Prostate gland (tissue), 2 donors: ENCODE measurements around the gene INPP4B. TPM values are rescaled to one million over a fixed set of nuclear protein-coding genes. Genes with fewer than 3 reads are reported as not detected.

ENCODE experiments used
- DNase-seq: peaks from one replicate; pipeline ENCODE4 v3.0.0-alpha.2; 2019; ENCODE audit warnings: low spot score
- H3K27ac ChIP-seq, 2 donors: fragments of 200-600 bp; sonication (generic); 2 replicates each; pipeline ENCODE4 v1.5.1; 2017 to 2019
- H3K27me3 ChIP-seq: fragments of 200-600 bp; sonication (generic); replicated peaks from 2 replicates; pipeline ENCODE4 v1.5.1; 2019; ENCODE audit not compliant: insufficient read depth
- H3K36me3 ChIP-seq, 2 donors: fragments of 200-600 bp; sonication (generic); 1 replicate in 1 of 2; 2 replicates in 1 of 2; pipeline versions ENCODE4 v1.5.1 to v1.8.1; 2017 to 2019
- H3K4me1 ChIP-seq: fragments of 200-600 bp; sonication (generic); replicated peaks from 2 replicates; pipeline ENCODE4 v1.5.1; 2019
- H3K4me3 ChIP-seq, 2 donors: fragments of 200-600 bp; sonication (generic); 2 replicates each; pipeline ENCODE4 v1.5.1; 2017 to 2019
- H3K9me3 ChIP-seq: fragments of 200-600 bp; sonication (generic); 2 replicates; pipeline ENCODE4 v1.5.1; 2017
- POLR2A ChIP-seq: fragments of 450-650 bp; IDR thresholded peaks from one replicate; pipeline ENCODE4 v1.6.1; 2016; ENCODE audit warnings: antibody characterized with exemption, mild to moderate bottlenecking
- POLR2AphosphoS5 ChIP-seq: sonication (generic); formaldehyde crosslinking; IDR thresholded peaks from one replicate; pipeline ENCODE4 v1.6.1; 2017; ENCODE audit warnings: antibody characterized with exemption
- WGBS: methylation state at CpG from one replicate; pipeline ENCODE4 v1.1.5; 2018; 5-methylcytosine and 5-hydroxymethylcytosine counted together
- intact Hi-C: fragments of 100-400 bp; cut with DNase I; formaldehyde crosslinking; loops from one replicate; pipeline ENCODE4 v1.14.2; 2022
- total RNA-seq, 2 donors: library from RNA; depleted of rRNA; stranded (reverse); fragments of >200 nt; gene quantifications; one replicate each; pipeline ENCODE4 v1.1.0, GENCODE V29; 2016
- TF ChIP-seq, protein P1 (sequence below), 4 experiments: fragments of 200-600 bp in 2 of 4; fragments of 450-650 bp in 2 of 4; sonication (generic) in 2 of 4; IDR thresholded peaks; 1 replicate in 3 of 4; 2 replicates in 1 of 4; pipeline ENCODE4 v1.5.1; 2016 to 2019; ENCODE audit warnings: antibody characterized with exemption in 4 of 4, mild to moderate bottlenecking in 2 of 4, moderate library complexity in 2 of 4

The INPP4B gene
- total RNA-seq, 2 donors from 2014 or later = 22.3 to 49.7 TPM

DNA sequence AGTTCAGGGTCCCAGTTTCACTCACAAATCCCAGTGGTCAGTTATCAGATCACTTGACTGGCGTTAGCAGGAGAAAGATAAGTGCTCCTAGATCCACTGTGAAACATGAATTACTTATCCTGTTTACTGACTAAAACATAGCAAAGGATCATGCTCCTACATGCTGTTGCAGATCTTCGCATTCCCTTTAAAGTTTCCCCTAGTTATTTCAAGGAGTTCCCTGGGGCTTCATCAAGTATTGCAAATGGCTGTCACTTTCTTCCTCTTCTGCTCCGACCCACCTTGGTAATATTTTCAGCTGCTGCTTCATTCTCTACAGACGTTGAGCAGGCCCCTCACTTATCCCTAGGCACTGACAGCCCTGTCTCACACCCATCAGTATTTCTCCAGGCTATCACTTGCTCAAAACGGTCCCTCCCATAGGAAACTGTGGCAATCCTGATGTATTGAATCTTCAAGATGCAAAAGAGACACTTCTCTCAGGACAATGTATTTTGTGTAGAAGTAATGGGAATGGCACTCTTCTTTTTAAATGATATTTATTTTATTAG, 466.0 kb downstream of the INPP4B start:
- no peaks in the 10 kb centered on the region for H3K27me3 ChIP-seq
- intact Hi-C loops = no loop called here
- H3K4me1 ChIP-seq = no peaks in the 10 kb centered on the region
- no peak for DNase-seq
- no peaks in the 10 kb centered on the region for H3K36me3 ChIP-seq
- H3K9me3 ChIP-seq = no peaks in the 10 kb centered on the region
- TF ChIP-seq POLR2A (no peak), POLR2AphosphoS5 (no peak)
- TF ChIP-seq, protein P1, sequence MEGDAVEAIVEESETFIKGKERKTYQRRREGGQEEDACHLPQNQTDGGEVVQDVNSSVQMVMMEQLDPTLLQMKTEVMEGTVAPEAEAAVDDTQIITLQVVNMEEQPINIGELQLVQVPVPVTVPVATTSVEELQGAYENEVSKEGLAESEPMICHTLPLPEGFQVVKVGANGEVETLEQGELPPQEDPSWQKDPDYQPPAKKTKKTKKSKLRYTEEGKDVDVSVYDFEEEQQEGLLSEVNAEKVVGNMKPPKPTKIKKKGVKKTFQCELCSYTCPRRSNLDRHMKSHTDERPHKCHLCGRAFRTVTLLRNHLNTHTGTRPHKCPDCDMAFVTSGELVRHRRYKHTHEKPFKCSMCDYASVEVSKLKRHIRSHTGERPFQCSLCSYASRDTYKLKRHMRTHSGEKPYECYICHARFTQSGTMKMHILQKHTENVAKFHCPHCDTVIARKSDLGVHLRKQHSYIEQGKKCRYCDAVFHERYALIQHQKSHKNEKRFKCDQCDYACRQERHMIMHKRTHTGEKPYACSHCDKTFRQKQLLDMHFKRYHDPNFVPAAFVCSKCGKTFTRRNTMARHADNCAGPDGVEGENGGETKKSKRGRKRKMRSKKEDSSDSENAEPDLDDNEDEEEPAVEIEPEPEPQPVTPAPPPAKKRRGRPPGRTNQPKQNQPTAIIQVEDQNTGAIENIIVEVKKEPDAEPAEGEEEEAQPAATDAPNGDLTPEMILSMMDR (IDR thresholded peaks at IDR 0.05) = no peak
- H3K27ac ChIP-seq = peak overlapping the region in 1 of 2 donors; percentile 7
- 39% methylated on average over 5 of the region's 5 CpGs for WGBS
- no peak overlapping the region for H3K4me3 ChIP-seq

DNA sequence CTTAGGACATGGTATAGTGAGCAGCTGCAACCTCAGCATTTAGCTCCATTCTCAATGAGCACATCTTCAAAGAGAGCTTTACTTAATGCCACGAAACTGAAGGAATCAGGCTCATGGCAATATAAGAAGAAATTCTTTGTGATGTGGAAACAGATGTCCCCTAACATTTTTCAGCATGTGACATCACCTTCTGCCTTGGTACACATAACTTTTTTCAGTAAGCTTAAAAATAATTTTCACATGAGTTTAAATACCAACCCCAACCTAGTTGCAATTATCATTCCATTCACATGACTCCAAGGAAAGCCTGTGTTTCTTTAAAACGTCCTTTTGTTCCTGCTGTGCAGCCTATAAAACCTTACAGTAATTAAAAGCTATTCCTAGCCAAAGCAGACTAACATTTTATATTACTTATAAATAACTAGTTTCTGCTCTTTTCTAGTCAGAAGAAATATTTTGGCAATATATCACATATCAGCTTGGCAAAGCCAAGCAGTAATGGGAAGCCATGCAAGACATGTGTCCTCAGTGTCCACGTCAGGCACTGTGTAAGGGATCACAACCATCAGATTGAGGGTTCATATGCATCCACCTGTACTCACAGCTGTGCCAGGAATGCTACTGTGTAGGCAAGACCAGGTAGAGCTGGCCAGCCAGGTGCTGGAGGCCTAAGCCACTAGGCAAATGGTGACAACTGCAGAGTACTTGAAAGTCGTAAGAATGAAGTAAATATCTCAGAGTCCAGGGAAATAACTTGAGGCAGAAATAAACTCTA, 466.6 kb downstream of the INPP4B start:
- no peak overlapping the region for H3K4me3 ChIP-seq
- 37% methylated on average over 4 of the region's 4 CpGs for WGBS
- peak overlapping the region in 1 of 2 donors; percentile 7 for H3K27ac ChIP-seq
- no peaks in the 10 kb centered on the region for H3K27me3 ChIP-seq
- DNase-seq = peak; percentile 6
- no peaks in the 10 kb centered on the region for H3K9me3 ChIP-seq
- intact Hi-C loops = no loop called here
- no peaks in the 10 kb centered on the region for H3K36me3 ChIP-seq
- no peaks in the 10 kb centered on the region for H3K4me1 ChIP-seq
- TF ChIP-seq, protein P1 (IDR thresholded peaks at IDR 0.05) = no peak
- TF ChIP-seq POLR2AphosphoS5 (no peak), POLR2A (no peak)

DNA sequence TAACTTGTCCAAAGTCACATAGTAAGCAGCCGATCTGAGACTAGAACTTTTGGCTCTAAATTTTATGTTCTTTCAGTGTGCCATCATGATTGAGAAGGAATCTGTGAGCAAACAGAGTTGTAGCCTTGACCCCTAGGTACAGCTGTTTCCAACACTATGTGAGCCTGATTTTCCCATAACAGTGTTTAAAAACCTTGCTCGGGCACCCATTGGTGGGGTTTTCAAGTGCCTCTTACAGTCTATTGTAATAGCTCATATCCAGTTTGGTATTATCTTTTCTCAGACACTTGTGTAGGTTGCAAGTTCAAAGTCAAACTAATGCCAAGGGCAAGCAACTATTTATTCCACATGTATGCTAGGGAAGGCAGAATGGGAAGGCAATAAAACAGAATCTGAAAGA, 467.9 kb downstream of the INPP4B start:
- Histone ChIP-seq H3K36me3 (no peaks in the 10 kb centered on the region), H3K4me3 (no peak overlapping the region), H3K9me3 (no peaks in the 10 kb centered on the region), H3K27me3 (no peaks in the 10 kb centered on the region), H3K27ac (no peak overlapping the region), H3K4me1 (no peaks in the 10 kb centered on the region)
- TF ChIP-seq, protein P1 (IDR thresholded peaks at IDR 0.05) = no peak
- no peak for TF ChIP-seq POLR2AphosphoS5
- no peak for TF ChIP-seq POLR2A
- DNase-seq = no peak
- 92% methylated on average over 2 of the region's 2 CpGs for WGBS
- intact Hi-C loops = no loop called here

DNA sequence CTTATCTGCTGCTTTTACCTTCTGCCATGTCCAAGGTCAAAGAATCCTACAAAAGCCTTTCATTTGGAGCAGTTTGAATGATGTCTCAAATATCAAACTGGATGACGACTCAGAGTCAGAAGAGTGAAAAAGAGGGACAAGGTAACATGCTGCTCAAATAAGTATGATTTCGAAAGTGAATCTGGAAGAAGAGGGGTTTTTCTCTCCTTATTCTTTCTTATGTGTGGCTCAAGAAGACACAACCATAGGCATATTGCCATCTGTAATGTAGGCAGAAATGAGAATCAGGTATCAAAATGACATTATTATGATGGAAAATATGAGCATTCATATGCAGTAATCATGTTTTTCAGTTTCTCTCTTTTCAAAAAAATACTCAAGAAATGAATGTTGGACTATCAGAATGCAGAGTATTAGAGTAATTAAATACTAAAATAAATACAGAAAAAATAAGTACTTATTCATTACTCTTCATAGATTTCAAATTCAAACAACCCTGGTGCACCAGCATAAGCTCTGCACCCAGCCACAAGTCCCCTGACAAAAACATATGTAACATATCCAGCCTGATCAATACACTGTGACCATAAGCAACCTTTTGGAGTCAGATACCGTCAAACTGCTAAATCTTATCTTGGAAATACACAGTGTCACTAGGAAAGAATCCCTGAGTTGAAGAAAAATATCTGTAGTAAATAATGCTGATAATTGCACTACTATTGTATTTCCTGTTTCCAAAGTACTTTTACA, 468.6 kb downstream of the INPP4B start:
- Histone ChIP-seq H3K27me3 (no peaks in the 10 kb centered on the region), H3K9me3 (no peaks in the 10 kb centered on the region), H3K4me3 (no peak overlapping the region), H3K27ac (no peak overlapping the region), H3K4me1 (no peaks in the 10 kb centered on the region), H3K36me3 (no peaks in the 10 kb centered on the region)
- no peak for TF ChIP-seq POLR2A
- TF ChIP-seq, protein P1 (IDR thresholded peaks at IDR 0.05) = no peak
- TF ChIP-seq POLR2AphosphoS5 = no peak
- DNase-seq = no peak
- intact Hi-C loops = no loop called here
- 91% methylated on average over 3 of the region's 3 CpGs for WGBS
